Gastrocnemius medialis (tissue), 4 donors: ENCODE data around the gene WDHD1. TPM values are rescaled to one million over a fixed set of nuclear protein-coding genes. Genes with fewer than 3 reads are reported as not detected.

Source experiments
- ATAC-seq, 2 donors: fragments of 150-250 bp; one replicate each; pipeline ENCODE4 v1.9.1; 2016
- DNase-seq, 2 donors: peaks; one replicate each; pipeline ENCODE4 v3.0.0-alpha.2; 2019
- H3K27ac ChIP-seq, 4 donors: fragments of 200-600 bp; sonication (generic); 1 replicate in 1 of 4; 2 replicates in 3 of 4; pipeline ENCODE4 v1.5.1; 2016 to 2018; ENCODE audit warnings: mild to moderate bottlenecking in 2 of 4, moderate library complexity in 1 of 4
- H3K27me3 ChIP-seq, 3 donors: fragments of 200-600 bp; sonication (generic) in 2 of 3; 1 replicate in 1 of 3; 2 replicates in 2 of 3; pipeline versions ENCODE4 v1.5.1 to v1.6.0; 2016 to 2019; ENCODE audit warnings: mild to moderate bottlenecking in 1 of 3, moderate library complexity in 1 of 3
- H3K36me3 ChIP-seq, 2 donors: fragments of 200-600 bp; sonication (generic) in 1 of 2; one replicate each; pipeline ENCODE4 v1.5.1; 2017 to 2018
- H3K4me1 ChIP-seq, 2 donors: fragments of 200-600 bp; sonication (generic) in 1 of 2; one replicate each; pipeline ENCODE4 v1.5.1; 2016 to 2017; ENCODE audit warnings: mild to moderate bottlenecking in 2 of 2
- H3K4me3 ChIP-seq, 4 donors: fragments of 200-600 bp; sonication (generic) in 3 of 4; 1 replicate in 1 of 4; 2 replicates in 3 of 4; pipeline ENCODE4 v1.5.1; 2016 to 2019; ENCODE audit warnings: mild to moderate bottlenecking in 2 of 4
- H3K9me3 ChIP-seq, 3 donors: fragments of 200-600 bp; sonication (generic) in 2 of 3; 1 replicate in 1 of 3; 2 replicates in 2 of 3; pipeline ENCODE4 v1.5.1; 2016 to 2019
- CTCF ChIP-seq, 5 experiments: fragments of 450-650 bp in 3 of 5; fragments of 200-600 bp in 2 of 5; sonication (generic) in 2 of 5; IDR thresholded peaks in 4 of 5; conservative IDR thresholded peaks in 1 of 5; 1 replicate in 4 of 5; 2 replicates in 1 of 5; pipeline ENCODE4 v1.5.1; 2016 to 2019; ENCODE audit warnings: antibody characterized with exemption in 5 of 5, mild to moderate bottlenecking in 3 of 5, moderate library complexity in 3 of 5
- POLR2A ChIP-seq, 2 donors: fragments of 450-650 bp; IDR thresholded peaks; one replicate each; pipeline ENCODE4 v1.6.1; 2017; ENCODE audit warnings: antibody characterized with exemption in 2 of 2, mild to moderate bottlenecking in 2 of 2, moderate library complexity in 2 of 2
- in situ Hi-C, 4 donors: fragments of 200-750 bp; cut with MboI; loops; one replicate each; pipeline versions ENCODE4 v1.15.0 to v1.8.0; 2017; ENCODE audit warnings: low sequenced_read_pairs in 4 of 4
- intact Hi-C: fragments of 100-400 bp; cut with DNase I; formaldehyde crosslinking; loops from one replicate; pipeline ENCODE4 v1.15.1; 2023; ENCODE audit warnings: low total_unique reads
- total RNA-seq, 4 donors: library from RNA; depleted of rRNA; stranded (reverse); fragments of >200 nt; gene quantifications; one replicate each; pipeline versions ENCODE4 v1.1.0 to v1.2.3, GENCODE V29; 2016

The WDHD1 gene
- total RNA-seq, 4 donors from 2014 or later = 0.72 to 1.2 (median 1.0) TPM

- H3K27me3 ChIP-seq = no peaks in the 10 kb centered on the region
- no peak overlapping the region for H3K27ac ChIP-seq
- no peak for ATAC-seq
- no peaks in the 10 kb centered on the region for H3K9me3 ChIP-seq
- in situ Hi-C loops = no loop called here
- no peaks in the 10 kb centered on the region for H3K36me3 ChIP-seq
- intact Hi-C loops = loop anchor here (10.0 kb wide), 1 partner anchor 331 kb away; the partner anchor contains the start of gene SAMD4A
- DNase-seq = no peak
- TF ChIP-seq POLR2A (IDR thresholded peaks at IDR 0.05) (no peak), CTCF (IDR thresholded peaks at IDR 0.05 in 4 of 5, conservative IDR thresholded peaks at IDR 0.05 in 1 of 5) (no peak)
- H3K4me1 ChIP-seq = no peaks in the 10 kb centered on the region
- H3K4me3 ChIP-seq = no peak overlapping the region
Measured at GRCh38 chr14:54895683-54896082, 131.2 kb downstream of the WDHD1 start.

- intact Hi-C loops (loop anchor here (10.0 kb wide), 1 partner anchor 330 kb away; the partner anchor contains the start of gene SAMD4A), in situ Hi-C loops (no loop called here)
- no peak for TF ChIP-seq POLR2A (IDR thresholded peaks at IDR 0.05)
- TF ChIP-seq CTCF (IDR thresholded peaks at IDR 0.05 in 4 of 5, conservative IDR thresholded peaks at IDR 0.05 in 1 of 5) = no peak
- H3K4me3 ChIP-seq = no peak overlapping the region
- no peak overlapping the region for H3K27ac ChIP-seq
- no peak for DNase-seq
- no peaks in the 10 kb centered on the region for H3K9me3 ChIP-seq
- no peak for ATAC-seq
- no peaks in the 10 kb centered on the region for H3K4me1 ChIP-seq
- no peaks in the 10 kb centered on the region for H3K27me3 ChIP-seq
- no peaks in the 10 kb centered on the region for H3K36me3 ChIP-seq
Measured at GRCh38 chr14:54894995-54895394, 131.9 kb downstream of the WDHD1 start.

DNA sequence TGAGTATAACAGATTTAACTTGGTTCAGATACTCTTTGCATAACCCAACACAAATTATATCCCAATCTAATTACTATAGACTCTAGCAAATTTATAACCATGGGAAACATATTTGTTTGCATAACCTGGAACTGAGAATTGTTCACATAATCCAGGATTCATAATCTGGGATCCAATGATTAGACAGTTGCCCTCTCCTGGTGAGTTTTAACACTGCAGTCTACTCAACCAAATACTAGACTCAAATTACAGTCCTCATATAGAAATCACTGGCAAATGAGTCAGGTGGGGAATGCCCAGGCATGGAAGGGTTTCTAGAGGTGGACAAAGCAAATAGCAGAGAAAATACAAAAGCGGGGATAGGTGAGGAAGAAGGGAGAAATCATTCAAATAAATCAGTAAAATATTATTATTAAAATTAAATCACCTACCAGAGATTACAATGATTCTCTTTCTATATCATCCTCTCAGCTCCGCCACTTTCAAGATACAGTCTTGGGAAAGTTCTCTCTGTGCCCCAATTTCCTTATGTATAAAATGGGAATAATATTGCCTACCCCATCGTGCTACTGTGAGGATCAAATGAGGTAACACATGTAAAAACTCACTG, 133.6 kb downstream of the WDHD1 start:
- TF ChIP-seq POLR2A (IDR thresholded peaks at IDR 0.05) (no peak), CTCF (IDR thresholded peaks at IDR 0.05 in 4 of 5, conservative IDR thresholded peaks at IDR 0.05 in 1 of 5) (peak; percentile 44 to 65 (median 54))
- Histone ChIP-seq H3K27ac (no peak overlapping the region), H3K36me3 (no peaks in the 10 kb centered on the region), H3K27me3 (no peaks in the 10 kb centered on the region), H3K9me3 (no peaks in the 10 kb centered on the region), H3K4me1 (no peaks in the 10 kb centered on the region), H3K4me3 (no peak overlapping the region)
- ATAC-seq = peak; percentile 42 to 58
- in situ Hi-C loops = no loop called here
- no peak for DNase-seq
- intact Hi-C loops = loop anchor here (10.0 kb wide), 1 partner anchor 328 kb away; the partner anchor contains the start of gene SAMD4A

DNA sequence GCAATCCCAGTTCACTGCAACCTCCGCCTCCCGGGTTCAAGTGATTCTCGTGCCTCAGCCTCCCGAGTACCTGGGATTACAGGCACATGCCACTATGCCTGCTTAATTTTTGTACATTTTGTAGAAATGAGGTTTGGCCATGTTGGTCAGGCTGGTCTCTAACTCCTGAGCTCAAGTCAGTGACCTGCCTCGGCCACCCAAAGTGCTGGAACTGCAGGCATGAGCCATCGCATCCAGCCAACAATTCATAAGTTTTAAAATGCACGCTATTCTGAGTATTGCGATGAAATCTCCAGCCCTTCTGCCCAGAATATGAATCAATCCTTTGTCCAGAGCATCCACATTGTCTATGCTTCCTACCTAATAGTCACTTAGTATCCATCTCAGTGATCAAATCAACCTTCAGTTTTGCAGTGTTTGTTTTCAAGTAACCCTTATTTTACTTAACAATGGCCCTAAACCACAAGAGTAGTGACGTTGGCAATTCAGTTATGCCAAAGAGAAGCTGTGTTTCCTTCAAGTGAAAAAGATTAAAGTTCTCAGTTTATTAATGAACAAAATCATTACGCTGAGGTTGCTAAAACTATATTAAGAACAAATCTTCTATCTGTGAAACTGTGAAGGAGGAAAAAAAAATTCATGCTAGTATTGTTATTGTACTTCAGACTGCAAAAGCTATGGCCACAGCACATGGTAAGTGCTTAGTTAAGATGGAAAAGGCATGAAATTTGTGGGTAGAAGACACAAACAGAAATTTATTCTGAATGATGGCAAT, 135.2 kb downstream of the WDHD1 start:
- Histone ChIP-seq H3K36me3 (no peaks in the 10 kb centered on the region), H3K27ac (no peak overlapping the region), H3K27me3 (no peaks in the 10 kb centered on the region), H3K4me3 (no peak overlapping the region), H3K9me3 (no peaks in the 10 kb centered on the region), H3K4me1 (no peaks in the 10 kb centered on the region)
- intact Hi-C loops (loop anchor here (10.0 kb wide), 1 partner anchor 327 kb away; the partner anchor contains the start of gene SAMD4A), in situ Hi-C loops (no loop called here)
- no peak for TF ChIP-seq CTCF (IDR thresholded peaks at IDR 0.05 in 4 of 5, conservative IDR thresholded peaks at IDR 0.05 in 1 of 5)
- TF ChIP-seq POLR2A (IDR thresholded peaks at IDR 0.05) = no peak
- no peak for DNase-seq
- ATAC-seq = no peak
